GM23338 (cell line): ENCODE measurements around the gene GNG7. TPM values are rescaled to one million over a fixed set of nuclear protein-coding genes. Genes with fewer than 3 reads are reported as not detected.

ENCODE experiments used
- ATAC-seq: fragments of 200-7000 bp; cut with Tn5 transposase; 3 replicates; pipeline ENCODE4 v1.9.1; 2020
- DNase-seq: peaks from one replicate; pipeline ENCODE4 v3.0.0-alpha.2; 2015; ENCODE audit warnings: low spot score
- H2AFZ ChIP-seq: fragments of 200-600 bp; sonication (generic); 2 replicates; pipeline ENCODE4 v1.8.0; 2016; ENCODE audit warnings: antibody characterized with exemption, mild to moderate bottlenecking, moderate library complexity
- H3F3A ChIP-seq: fragments of 200-600 bp; sonication (generic); replicated peaks from 2 replicates; pipeline ENCODE4 v1.8.0; 2017; ENCODE audit warnings: antibody characterized with exemption, mixed run types, low read depth
- H3K27ac ChIP-seq: fragments of 200-600 bp; sonication (generic); 2 replicates; pipeline ENCODE4 v1.6.1; 2016; ENCODE audit warnings: low read depth
- H3K27me3 ChIP-seq: fragments of 200-600 bp; sonication (generic); 2 replicates; pipeline ENCODE4 v1.8.0; 2016; ENCODE audit warnings: mild to moderate bottlenecking, mixed run types, moderate library complexity; ENCODE audit not compliant: insufficient read depth
- H3K36me3 ChIP-seq: fragments of 200-600 bp; sonication (generic); 2 replicates; pipeline ENCODE4 v1.8.0; 2016; ENCODE audit warnings: mild to moderate bottlenecking; ENCODE audit not compliant: insufficient read depth
- H3K4me1 ChIP-seq: fragments of 200-600 bp; sonication (generic); 2 replicates; pipeline ENCODE4 v1.8.0; 2016; ENCODE audit warnings: mild to moderate bottlenecking, moderate library complexity; ENCODE audit not compliant: insufficient read depth
- H3K4me2 ChIP-seq: fragments of 200-600 bp; sonication (generic); 2 replicates; pipeline ENCODE4 v1.7.1; 2017; ENCODE audit warnings: mixed run types
- H3K4me3 ChIP-seq: fragments of 200-600 bp; sonication (generic); 2 replicates; pipeline ENCODE4 v1.6.1; 2016; ENCODE audit warnings: mixed run types
- H3K79me2 ChIP-seq: fragments of 200-600 bp; sonication (generic); replicated peaks from 2 replicates; pipeline ENCODE4 v1.8.0; 2017; ENCODE audit warnings: mild to moderate bottlenecking; ENCODE audit not compliant: insufficient read depth
- H3K9me2 ChIP-seq: fragments of 200-600 bp; sonication (generic); 2 replicates; pipeline ENCODE4 v1.8.0; 2017; ENCODE audit not compliant: insufficient read depth
- H4K20me1 ChIP-seq: fragments of 200-600 bp; sonication (generic); replicated peaks from 2 replicates; pipeline ENCODE4 v1.8.0; 2017; ENCODE audit warnings: mild to moderate bottlenecking; ENCODE audit not compliant: insufficient read depth
- H3K27ac Mint-ChIP-seq: 2 replicates; pipeline ENCODE4 v1.8.0; 2020; ENCODE audit warnings: inconsistent platforms, mild to moderate bottlenecking, moderate library complexity, mixed read lengths
- H3K27me3 Mint-ChIP-seq: 3 replicates; pipeline ENCODE4 v1.8.0; 2022; ENCODE audit warnings: low read depth, mild to moderate bottlenecking, moderate library complexity, mixed read lengths, inconsistent platforms; ENCODE audit not compliant: insufficient read depth, poor library complexity
- H3K36me3 Mint-ChIP-seq: 3 replicates; pipeline ENCODE4 v1.8.0; 2021; ENCODE audit warnings: low read depth, mild to moderate bottlenecking, inconsistent platforms, moderate library complexity, mixed read lengths
- H3K4me1 Mint-ChIP-seq: 3 replicates; pipeline ENCODE4 v1.8.0; 2020; ENCODE audit warnings: mild to moderate bottlenecking, inconsistent platforms, mixed read lengths
- H3K4me3 Mint-ChIP-seq: 3 replicates; pipeline ENCODE4 v1.8.0; 2021; ENCODE audit warnings: moderate library complexity, mild to moderate bottlenecking, inconsistent platforms, mixed read lengths
- H3K9me3 Mint-ChIP-seq: 3 replicates; pipeline ENCODE4 v1.8.0; 2020; ENCODE audit warnings: moderate library complexity, mild to moderate bottlenecking, inconsistent platforms, mixed read lengths
- EZH2phosphoT487 ChIP-seq: fragments of 200-600 bp; sonication (generic); IDR thresholded peaks from one replicate; pipeline ENCODE4 v1.8.1; 2018; ENCODE audit warnings: antibody characterized with exemption; ENCODE audit not compliant: unreplicated experiment
- JUNB ChIP-seq: IDR thresholded peaks from one replicate; pipeline ENCODE4 v1.6.1; 2016; ENCODE audit warnings: antibody characterized with exemption; ENCODE audit not compliant: unreplicated experiment
- NANOG ChIP-seq: IDR thresholded peaks from 2 replicates; pipeline ENCODE4 v1.6.1; 2016; ENCODE audit warnings: antibody characterized with exemption, borderline replicate concordance
- POLR2AphosphoS5 ChIP-seq: IDR thresholded peaks from 2 replicates; pipeline ENCODE4 v1.6.1; 2016; ENCODE audit warnings: antibody characterized with exemption, low read depth
- STAT1 ChIP-seq: IDR thresholded peaks from one replicate; pipeline ENCODE4 v1.6.1; 2016; ENCODE audit warnings: antibody characterized with exemption; ENCODE audit not compliant: unreplicated experiment
- ZNF114 ChIP-seq: fragments of 250-450 bp; sonication (Bioruptor Pico); IDR thresholded peaks from 2 replicates; pipeline ENCODE4 v1.5.0; 2020; ENCODE audit warnings: mild to moderate bottlenecking, moderate library complexity
- ZNF331 ChIP-seq: fragments of 250-450 bp; sonication (Bioruptor Pico); IDR thresholded peaks from 2 replicates; pipeline ENCODE4 v1.5.0; 2020; ENCODE audit warnings: low read depth, mild to moderate bottlenecking, moderate library complexity
- polyA plus RNA-seq: library from polyadenylated mRNA; unstranded; fragments of >200 nt; fragmentation: Nextera tagmentation; extraction: Ambion mirVana; gene quantifications from 2 replicates; pipeline ENCODE4 v1.2.1, GENCODE V29; 2016
- total RNA-seq: library from RNA; depleted of rRNA; stranded (reverse); fragments of >200 nt; shearing (Covaris generic); gene quantifications from 2 replicates; pipeline ENCODE4 v1.2.3, GENCODE V29; 2014
- TF ChIP-seq, protein P1 (sequence below), 2 experiments: fragments of 200-600 bp in 1 of 2; sonication (generic) in 1 of 2; conservative IDR thresholded peaks; 2 replicates each; pipeline versions ENCODE4 v1.5.1 to v1.6.1; 2016 to 2017; ENCODE audit warnings: antibody characterized with exemption in 2 of 2, low read depth in 2 of 2, mild to moderate bottlenecking in 2 of 2, moderate library complexity in 1 of 2
- TF ChIP-seq, protein P2 (sequence below): IDR thresholded peaks from one replicate; pipeline ENCODE4 v1.6.1; 2018; ENCODE audit warnings: antibody characterized with exemption; ENCODE audit not compliant: unreplicated experiment
- TF ChIP-seq, protein P3 (sequence below): fragments of 250-450 bp; sonication (Bioruptor Pico); IDR thresholded peaks from 2 replicates; pipeline ENCODE4 v1.5.0; 2020; ENCODE audit warnings: mild to moderate bottlenecking, moderate library complexity
- TF ChIP-seq, protein P4 (sequence below): IDR thresholded peaks from 2 replicates; pipeline ENCODE4 v1.6.1; 2016; ENCODE audit warnings: antibody characterized with exemption

GNG7 gene
- total and polyA plus RNA-seq, 2 experiments from 2014 or later, result 5.1 to 5.4 TPM

DNA sequence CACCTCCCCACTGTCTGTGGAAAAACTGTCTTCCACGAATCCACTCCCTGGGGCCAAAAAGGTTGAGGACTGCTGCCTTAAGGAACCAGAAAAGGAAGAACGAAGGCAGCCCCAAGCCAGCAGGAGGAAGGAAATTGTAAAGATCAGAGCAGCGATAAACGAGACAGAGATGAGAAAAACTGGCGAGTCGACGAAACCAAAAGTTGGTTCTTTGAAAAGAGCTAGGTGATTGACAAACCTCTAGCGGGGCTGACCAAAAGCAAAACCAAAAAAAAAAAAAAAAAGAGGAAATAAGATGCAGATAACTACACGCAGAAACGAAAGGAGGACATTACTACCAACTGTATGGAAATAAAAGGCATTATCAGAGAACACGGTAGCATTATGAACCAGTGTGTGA, 149.6 kb downstream of the GNG7 start (continued):
- TF ChIP-seq, protein P1, sequence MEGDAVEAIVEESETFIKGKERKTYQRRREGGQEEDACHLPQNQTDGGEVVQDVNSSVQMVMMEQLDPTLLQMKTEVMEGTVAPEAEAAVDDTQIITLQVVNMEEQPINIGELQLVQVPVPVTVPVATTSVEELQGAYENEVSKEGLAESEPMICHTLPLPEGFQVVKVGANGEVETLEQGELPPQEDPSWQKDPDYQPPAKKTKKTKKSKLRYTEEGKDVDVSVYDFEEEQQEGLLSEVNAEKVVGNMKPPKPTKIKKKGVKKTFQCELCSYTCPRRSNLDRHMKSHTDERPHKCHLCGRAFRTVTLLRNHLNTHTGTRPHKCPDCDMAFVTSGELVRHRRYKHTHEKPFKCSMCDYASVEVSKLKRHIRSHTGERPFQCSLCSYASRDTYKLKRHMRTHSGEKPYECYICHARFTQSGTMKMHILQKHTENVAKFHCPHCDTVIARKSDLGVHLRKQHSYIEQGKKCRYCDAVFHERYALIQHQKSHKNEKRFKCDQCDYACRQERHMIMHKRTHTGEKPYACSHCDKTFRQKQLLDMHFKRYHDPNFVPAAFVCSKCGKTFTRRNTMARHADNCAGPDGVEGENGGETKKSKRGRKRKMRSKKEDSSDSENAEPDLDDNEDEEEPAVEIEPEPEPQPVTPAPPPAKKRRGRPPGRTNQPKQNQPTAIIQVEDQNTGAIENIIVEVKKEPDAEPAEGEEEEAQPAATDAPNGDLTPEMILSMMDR (conservative IDR thresholded peaks at IDR 0.05; ENCODE audit: low read depth in 2 of 2), result no peak
- TF ChIP-seq POLR2AphosphoS5, result no peak
- no peak for TF ChIP-seq JUNB

DNA sequence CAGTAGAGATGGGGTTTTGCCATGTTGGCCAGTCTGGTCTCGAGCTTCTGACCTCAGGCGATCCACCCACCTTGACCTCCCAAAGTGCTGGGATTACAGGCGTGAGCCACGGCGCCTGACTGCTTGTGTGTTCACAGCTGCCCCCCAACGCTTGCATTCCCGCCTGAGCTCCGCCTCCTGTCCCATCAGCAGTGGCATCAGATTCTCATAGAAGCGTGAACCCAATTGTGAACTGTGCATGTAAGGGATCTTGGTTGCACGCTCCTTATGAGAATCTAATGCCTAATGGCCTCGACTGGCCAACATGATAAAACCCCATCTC, 150.7 kb downstream of the GNG7 start:
- Mint-ChIP-seq H3K4me1 (peaks cover 5% of the 10 kb centered on the region), H3K27me3 (peaks cover 6% of the 10 kb centered on the region), H3K27ac (no peak overlapping the region), H3K4me3 (no peak overlapping the region), H3K36me3 (no peaks in the 10 kb centered on the region; the same call in 2 of the 3 replicates), H3K9me3 (peaks cover 7% of the 10 kb centered on the region; the same call in 2 of the 3 replicates)
- no peaks in the 10 kb centered on the region for H3K36me3 ChIP-seq
- no peak for DNase-seq
- H4K20me1 ChIP-seq, result no peaks in the 10 kb centered on the region
- no peaks in the 10 kb centered on the region for H3K4me1 ChIP-seq
- no peaks in the 10 kb centered on the region for H3K9me2 ChIP-seq
- H3K27me3 ChIP-seq, result no peaks in the 10 kb centered on the region
- no peak overlapping the region for H2AFZ ChIP-seq
- H3K4me3 ChIP-seq, result no peak overlapping the region
- H3K4me2 ChIP-seq, result no peak overlapping the region
- TF ChIP-seq NANOG, result no peak
- TF ChIP-seq, protein P2, sequence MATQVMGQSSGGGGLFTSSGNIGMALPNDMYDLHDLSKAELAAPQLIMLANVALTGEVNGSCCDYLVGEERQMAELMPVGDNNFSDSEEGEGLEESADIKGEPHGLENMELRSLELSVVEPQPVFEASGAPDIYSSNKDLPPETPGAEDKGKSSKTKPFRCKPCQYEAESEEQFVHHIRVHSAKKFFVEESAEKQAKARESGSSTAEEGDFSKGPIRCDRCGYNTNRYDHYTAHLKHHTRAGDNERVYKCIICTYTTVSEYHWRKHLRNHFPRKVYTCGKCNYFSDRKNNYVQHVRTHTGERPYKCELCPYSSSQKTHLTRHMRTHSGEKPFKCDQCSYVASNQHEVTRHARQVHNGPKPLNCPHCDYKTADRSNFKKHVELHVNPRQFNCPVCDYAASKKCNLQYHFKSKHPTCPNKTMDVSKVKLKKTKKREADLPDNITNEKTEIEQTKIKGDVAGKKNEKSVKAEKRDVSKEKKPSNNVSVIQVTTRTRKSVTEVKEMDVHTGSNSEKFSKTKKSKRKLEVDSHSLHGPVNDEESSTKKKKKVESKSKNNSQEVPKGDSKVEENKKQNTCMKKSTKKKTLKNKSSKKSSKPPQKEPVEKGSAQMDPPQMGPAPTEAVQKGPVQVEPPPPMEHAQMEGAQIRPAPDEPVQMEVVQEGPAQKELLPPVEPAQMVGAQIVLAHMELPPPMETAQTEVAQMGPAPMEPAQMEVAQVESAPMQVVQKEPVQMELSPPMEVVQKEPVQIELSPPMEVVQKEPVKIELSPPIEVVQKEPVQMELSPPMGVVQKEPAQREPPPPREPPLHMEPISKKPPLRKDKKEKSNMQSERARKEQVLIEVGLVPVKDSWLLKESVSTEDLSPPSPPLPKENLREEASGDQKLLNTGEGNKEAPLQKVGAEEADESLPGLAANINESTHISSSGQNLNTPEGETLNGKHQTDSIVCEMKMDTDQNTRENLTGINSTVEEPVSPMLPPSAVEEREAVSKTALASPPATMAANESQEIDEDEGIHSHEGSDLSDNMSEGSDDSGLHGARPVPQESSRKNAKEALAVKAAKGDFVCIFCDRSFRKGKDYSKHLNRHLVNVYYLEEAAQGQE, result no peak
- TF ChIP-seq, protein P3, sequence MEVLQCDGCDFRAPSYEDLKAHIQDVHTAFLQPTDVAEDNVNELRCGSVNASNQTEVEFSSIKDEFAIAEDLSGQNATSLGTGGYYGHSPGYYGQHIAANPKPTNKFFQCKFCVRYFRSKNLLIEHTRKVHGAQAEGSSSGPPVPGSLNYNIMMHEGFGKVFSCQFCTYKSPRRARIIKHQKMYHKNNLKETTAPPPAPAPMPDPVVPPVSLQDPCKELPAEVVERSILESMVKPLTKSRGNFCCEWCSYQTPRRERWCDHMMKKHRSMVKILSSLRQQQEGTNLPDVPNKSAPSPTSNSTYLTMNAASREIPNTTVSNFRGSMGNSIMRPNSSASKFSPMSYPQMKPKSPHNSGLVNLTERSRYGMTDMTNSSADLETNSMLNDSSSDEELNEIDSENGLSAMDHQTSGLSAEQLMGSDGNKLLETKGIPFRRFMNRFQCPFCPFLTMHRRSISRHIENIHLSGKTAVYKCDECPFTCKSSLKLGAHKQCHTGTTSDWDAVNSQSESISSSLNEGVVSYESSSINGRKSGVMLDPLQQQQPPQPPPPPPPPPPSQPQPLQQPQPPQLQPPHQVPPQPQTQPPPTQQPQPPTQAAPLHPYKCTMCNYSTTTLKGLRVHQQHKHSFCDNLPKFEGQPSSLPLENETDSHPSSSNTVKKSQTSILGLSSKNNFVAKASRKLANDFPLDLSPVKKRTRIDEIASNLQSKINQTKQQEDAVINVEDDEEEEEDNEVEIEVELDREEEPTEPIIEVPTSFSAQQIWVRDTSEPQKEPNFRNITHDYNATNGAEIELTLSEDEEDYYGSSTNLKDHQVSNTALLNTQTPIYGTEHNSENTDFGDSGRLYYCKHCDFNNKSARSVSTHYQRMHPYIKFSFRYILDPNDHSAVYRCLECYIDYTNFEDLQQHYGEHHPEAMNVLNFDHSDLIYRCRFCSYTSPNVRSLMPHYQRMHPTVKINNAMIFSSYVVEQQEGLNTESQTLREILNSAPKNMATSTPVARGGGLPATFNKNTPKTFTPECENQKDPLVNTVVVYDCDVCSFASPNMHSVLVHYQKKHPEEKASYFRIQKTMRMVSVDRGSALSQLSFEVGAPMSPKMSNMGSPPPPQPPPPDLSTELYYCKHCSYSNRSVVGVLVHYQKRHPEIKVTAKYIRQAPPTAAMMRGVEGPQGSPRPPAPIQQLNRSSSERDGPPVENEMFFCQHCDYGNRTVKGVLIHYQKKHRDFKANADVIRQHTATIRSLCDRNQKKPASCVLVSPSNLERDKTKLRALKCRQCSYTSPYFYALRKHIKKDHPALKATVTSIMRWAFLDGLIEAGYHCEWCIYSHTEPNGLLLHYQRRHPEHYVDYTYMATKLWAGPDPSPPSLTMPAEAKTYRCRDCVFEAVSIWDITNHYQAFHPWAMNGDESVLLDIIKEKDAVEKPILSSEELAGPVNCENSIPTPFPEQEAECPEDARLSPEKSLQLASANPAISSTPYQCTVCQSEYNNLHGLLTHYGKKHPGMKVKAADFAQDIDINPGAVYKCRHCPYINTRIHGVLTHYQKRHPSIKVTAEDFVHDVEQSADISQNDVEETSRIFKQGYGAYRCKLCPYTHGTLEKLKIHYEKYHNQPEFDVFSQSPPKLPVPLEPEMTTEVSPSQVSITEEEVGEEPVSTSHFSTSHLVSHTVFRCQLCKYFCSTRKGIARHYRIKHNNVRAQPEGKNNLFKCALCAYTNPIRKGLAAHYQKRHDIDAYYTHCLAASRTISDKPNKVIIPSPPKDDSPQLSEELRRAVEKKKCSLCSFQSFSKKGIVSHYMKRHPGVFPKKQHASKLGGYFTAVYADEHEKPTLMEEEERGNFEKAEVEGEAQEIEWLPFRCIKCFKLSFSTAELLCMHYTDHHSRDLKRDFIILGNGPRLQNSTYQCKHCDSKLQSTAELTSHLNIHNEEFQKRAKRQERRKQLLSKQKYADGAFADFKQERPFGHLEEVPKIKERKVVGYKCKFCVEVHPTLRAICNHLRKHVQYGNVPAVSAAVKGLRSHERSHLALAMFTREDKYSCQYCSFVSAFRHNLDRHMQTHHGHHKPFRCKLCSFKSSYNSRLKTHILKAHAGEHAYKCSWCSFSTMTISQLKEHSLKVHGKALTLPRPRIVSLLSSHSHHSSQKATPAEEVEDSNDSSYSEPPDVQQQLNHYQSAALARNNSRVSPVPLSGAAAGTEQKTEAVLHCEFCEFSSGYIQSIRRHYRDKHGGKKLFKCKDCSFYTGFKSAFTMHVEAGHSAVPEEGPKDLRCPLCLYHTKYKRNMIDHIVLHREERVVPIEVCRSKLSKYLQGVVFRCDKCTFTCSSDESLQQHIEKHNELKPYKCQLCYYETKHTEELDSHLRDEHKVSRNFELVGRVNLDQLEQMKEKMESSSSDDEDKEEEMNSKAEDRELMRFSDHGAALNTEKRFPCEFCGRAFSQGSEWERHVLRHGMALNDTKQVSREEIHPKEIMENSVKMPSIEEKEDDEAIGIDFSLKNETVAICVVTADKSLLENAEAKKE (CRISPR knock-in tag), result no peak
- TF ChIP-seq, protein P1 (conservative IDR thresholded peaks at IDR 0.05; ENCODE audit: low read depth in 2 of 2), result no peak
- no peak for TF ChIP-seq ZNF331 (CRISPR knock-in tag)
- TF ChIP-seq EZH2phosphoT487, result no peak
- no peak for TF ChIP-seq POLR2AphosphoS5
- TF ChIP-seq ZNF114 (CRISPR knock-in tag), result no peak
- TF ChIP-seq STAT1, result no peak
- TF ChIP-seq JUNB, result no peak
- TF ChIP-seq, protein P4, sequence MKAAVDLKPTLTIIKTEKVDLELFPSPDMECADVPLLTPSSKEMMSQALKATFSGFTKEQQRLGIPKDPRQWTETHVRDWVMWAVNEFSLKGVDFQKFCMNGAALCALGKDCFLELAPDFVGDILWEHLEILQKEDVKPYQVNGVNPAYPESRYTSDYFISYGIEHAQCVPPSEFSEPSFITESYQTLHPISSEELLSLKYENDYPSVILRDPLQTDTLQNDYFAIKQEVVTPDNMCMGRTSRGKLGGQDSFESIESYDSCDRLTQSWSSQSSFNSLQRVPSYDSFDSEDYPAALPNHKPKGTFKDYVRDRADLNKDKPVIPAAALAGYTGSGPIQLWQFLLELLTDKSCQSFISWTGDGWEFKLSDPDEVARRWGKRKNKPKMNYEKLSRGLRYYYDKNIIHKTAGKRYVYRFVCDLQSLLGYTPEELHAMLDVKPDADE, result no peak
- ATAC-seq, result no peak
- H3K27ac ChIP-seq, result no peak overlapping the region
- no peaks in the 10 kb centered on the region for H3K79me2 ChIP-seq
- 0 out of 2 replicates have a peak, but pooled peaks cover 7% of the 10 kb centered on the region for H3F3A ChIP-seq
